ENCODE results near the gene ADGRV1. TPM values are rescaled to one million over a fixed set of nuclear protein-coding genes. Genes with fewer than 3 reads are reported as not detected.

ADGRV1 gene
- total and polyA plus RNA-seq, 9 of the 15 experiments (the other 6 are each of a cell fraction or from before 2014, with no cell fraction given): 21.7 to 156 (median 58.2) TPM

DNA sequence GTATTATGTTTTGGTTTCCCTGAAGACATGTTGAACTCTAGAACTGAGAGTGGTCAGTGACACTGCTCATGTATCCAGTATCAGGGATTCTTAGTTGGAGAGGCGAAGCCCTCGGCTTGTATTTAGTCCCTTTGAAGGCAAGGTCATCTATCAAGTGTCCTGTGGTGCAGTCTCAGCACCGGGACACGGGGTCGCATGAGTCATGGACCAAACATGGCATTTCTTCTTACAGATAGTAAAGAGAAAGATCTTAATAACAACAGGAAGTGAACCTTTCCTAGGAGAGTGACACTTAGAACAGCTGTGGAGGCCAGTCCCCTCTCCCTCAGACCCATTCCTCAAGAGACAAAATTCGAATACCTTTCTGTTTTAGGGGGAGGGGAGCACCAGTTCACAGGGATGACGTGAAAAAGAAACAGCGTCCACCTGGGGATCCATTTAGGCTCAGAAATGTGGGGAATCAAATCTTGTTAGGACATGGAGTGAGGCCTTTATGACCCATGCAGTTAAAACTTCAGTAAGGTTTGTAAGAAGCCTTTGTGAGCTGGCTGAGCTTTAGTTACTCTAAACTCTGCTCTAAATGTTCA, 86.5 kb downstream of the ADGRV1 start (continued):
- TF ChIP-seq, protein P1, sequence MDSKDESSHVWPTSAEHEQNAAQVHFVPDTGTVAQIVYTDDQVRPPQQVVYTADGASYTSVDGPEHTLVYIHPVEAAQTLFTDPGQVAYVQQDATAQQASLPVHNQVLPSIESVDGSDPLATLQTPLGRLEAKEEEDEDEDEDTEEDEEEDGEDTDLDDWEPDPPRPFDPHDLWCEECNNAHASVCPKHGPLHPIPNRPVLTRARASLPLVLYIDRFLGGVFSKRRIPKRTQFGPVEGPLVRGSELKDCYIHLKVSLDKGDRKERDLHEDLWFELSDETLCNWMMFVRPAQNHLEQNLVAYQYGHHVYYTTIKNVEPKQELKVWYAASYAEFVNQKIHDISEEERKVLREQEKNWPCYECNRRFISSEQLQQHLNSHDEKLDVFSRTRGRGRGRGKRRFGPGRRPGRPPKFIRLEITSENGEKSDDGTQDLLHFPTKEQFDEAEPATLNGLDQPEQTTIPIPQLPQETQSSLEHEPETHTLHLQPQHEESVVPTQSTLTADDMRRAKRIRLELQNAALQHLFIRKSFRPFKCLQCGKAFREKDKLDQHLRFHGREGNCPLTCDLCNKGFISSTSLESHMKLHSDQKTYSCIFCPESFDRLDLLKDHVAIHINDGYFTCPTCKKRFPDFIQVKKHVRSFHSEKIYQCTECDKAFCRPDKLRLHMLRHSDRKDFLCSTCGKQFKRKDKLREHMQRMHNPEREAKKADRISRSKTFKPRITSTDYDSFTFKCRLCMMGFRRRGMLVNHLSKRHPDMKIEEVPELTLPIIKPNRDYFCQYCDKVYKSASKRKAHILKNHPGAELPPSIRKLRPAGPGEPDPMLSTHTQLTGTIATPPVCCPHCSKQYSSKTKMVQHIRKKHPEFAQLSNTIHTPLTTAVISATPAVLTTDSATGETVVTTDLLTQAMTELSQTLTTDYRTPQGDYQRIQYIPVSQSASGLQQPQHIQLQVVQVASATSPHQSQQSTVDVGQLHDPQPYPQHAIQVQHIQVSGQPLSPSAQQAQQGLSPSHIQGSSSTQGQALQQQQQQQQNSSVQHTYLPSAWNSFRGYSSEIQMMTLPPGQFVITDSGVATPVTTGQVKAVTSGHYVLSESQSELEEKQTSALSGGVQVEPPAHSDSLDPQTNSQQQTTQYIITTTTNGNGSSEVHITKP (IDR thresholded peaks at IDR 0.05; ENCODE audit: partially characterized antibody): peak; percentile 50
- TF ChIP-seq SMARCC2 (IDR thresholded peaks at IDR 0.05; ENCODE audit: low read depth) (no peak; the same call in 1 of the 2 replicates), ZNF184 (CRISPR knock-in tag; IDR thresholded peaks at IDR 0.05) (no peak), CHD2 (IDR thresholded peaks at IDR 0.05; ENCODE audit: low read depth, low read length) (no peak), SAP30 (IDR thresholded peaks at IDR 0.05; ENCODE audit: borderline replicate concordance, insufficient read depth, low read depth, low read length, poor library complexity, severe bottlenecking) (no peak)
- TF ChIP-seq, protein P2, sequence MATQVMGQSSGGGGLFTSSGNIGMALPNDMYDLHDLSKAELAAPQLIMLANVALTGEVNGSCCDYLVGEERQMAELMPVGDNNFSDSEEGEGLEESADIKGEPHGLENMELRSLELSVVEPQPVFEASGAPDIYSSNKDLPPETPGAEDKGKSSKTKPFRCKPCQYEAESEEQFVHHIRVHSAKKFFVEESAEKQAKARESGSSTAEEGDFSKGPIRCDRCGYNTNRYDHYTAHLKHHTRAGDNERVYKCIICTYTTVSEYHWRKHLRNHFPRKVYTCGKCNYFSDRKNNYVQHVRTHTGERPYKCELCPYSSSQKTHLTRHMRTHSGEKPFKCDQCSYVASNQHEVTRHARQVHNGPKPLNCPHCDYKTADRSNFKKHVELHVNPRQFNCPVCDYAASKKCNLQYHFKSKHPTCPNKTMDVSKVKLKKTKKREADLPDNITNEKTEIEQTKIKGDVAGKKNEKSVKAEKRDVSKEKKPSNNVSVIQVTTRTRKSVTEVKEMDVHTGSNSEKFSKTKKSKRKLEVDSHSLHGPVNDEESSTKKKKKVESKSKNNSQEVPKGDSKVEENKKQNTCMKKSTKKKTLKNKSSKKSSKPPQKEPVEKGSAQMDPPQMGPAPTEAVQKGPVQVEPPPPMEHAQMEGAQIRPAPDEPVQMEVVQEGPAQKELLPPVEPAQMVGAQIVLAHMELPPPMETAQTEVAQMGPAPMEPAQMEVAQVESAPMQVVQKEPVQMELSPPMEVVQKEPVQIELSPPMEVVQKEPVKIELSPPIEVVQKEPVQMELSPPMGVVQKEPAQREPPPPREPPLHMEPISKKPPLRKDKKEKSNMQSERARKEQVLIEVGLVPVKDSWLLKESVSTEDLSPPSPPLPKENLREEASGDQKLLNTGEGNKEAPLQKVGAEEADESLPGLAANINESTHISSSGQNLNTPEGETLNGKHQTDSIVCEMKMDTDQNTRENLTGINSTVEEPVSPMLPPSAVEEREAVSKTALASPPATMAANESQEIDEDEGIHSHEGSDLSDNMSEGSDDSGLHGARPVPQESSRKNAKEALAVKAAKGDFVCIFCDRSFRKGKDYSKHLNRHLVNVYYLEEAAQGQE (IDR thresholded peaks at IDR 0.05; ENCODE audit: borderline replicate concordance): no peak; the same call in 1 of the 2 replicates
- TF ChIP-seq, protein P2 (CRISPR knock-in tag; IDR thresholded peaks at IDR 0.05; ENCODE audit: low read depth): no peak
- TF ChIP-seq, protein P3, sequence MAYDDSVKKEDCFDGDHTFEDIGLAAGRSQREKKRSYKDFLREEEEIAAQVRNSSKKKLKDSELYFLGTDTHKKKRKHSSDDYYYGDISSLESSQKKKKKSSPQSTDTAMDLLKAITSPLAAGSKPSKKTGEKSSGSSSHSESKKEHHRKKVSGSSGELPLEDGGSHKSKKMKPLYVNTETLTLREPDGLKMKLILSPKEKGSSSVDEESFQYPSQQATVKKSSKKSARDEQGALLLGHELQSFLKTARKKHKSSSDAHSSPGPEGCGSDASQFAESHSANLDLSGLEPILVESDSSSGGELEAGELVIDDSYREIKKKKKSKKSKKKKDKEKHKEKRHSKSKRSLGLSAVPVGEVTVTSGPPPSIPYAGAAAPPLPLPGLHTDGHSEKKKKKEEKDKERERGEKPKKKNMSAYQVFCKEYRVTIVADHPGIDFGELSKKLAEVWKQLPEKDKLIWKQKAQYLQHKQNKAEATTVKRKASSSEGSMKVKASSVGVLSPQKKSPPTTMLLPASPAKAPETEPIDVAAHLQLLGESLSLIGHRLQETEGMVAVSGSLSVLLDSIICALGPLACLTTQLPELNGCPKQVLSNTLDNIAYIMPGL (CRISPR knock-in tag; IDR thresholded peaks at IDR 0.05): no peak
- TF ChIP-seq, protein P4, sequence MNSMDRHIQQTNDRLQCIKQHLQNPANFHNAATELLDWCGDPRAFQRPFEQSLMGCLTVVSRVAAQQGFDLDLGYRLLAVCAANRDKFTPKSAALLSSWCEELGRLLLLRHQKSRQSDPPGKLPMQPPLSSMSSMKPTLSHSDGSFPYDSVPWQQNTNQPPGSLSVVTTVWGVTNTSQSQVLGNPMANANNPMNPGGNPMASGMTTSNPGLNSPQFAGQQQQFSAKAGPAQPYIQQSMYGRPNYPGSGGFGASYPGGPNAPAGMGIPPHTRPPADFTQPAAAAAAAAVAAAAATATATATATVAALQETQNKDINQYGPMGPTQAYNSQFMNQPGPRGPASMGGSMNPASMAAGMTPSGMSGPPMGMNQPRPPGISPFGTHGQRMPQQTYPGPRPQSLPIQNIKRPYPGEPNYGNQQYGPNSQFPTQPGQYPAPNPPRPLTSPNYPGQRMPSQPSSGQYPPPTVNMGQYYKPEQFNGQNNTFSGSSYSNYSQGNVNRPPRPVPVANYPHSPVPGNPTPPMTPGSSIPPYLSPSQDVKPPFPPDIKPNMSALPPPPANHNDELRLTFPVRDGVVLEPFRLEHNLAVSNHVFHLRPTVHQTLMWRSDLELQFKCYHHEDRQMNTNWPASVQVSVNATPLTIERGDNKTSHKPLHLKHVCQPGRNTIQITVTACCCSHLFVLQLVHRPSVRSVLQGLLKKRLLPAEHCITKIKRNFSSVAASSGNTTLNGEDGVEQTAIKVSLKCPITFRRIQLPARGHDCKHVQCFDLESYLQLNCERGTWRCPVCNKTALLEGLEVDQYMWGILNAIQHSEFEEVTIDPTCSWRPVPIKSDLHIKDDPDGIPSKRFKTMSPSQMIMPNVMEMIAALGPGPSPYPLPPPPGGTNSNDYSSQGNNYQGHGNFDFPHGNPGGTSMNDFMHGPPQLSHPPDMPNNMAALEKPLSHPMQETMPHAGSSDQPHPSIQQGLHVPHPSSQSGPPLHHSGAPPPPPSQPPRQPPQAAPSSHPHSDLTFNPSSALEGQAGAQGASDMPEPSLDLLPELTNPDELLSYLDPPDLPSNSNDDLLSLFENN (IDR thresholded peaks at IDR 0.05; ENCODE audit: low read depth in 2 of 2, low read length in 2 of 2): peak in 1 of 2 experiments; percentile 64; a peak in 1 of 4 replicates

Data from K562 (cell line).